H1 (cell line): ENCODE data around the gene RAB31. TPM values are rescaled to one million over a fixed set of nuclear protein-coding genes. Genes with fewer than 3 reads are reported as not detected.

Experiments
- CTCF ChIA-PET: fragments of 300-600 bp; sonication (Branson Sonifier 250); formaldehyde crosslinking; loops from one replicate; lab custom pipeline; 2021; ENCODE audit not compliant: partially characterized antibody; lab: Charles Lee
- POLR2A ChIA-PET: fragments of 300-600 bp; sonication (Branson Sonifier 250); formaldehyde crosslinking; loops from one replicate; lab custom pipeline; 2021; ENCODE audit warnings: inconsistent platforms; ENCODE audit not compliant: partially characterized antibody; lab: Charles Lee
- DNase-seq, 2 experiments: peaks; one replicate each; pipeline versions ENCODE4 v3.0.0 to v3.0.0-alpha.2; 2010 to 2022; ENCODE audit warnings: low spot score in 2 of 2, low read depth in 1 of 2, mixed read lengths in 1 of 2
- FAIRE-seq: peaks from 2 replicates; lab custom pipeline; 2011; peaks lifted over from hg19 to GRCh38; lab: Jason Lieb, UNC
- H2AFZ ChIP-seq: 2 replicates; pipeline ENCODE4 v1.8.1; 2012; ENCODE audit warnings: low read length, inconsistent platforms
- H2AK5ac ChIP-seq: 2 replicates; pipeline ENCODE4 v1.6.1; 2013; ENCODE audit warnings: low read depth, low read length
- H2BK120ac ChIP-seq: replicated peaks from 2 replicates; pipeline ENCODE3; 2013; ENCODE audit warnings: low read depth, low read length, inconsistent platforms
- H2BK12ac ChIP-seq: 2 replicates; pipeline ENCODE4 v1.6.1; 2013; ENCODE audit warnings: low read depth, low read length
- H2BK15ac ChIP-seq: 2 replicates; pipeline ENCODE4 v1.6.1; 2013; ENCODE audit warnings: low read length
- H2BK20ac ChIP-seq: 2 replicates; pipeline ENCODE4 v1.6.1; 2013; ENCODE audit warnings: low read length
- H2BK5ac ChIP-seq: 2 replicates; pipeline ENCODE4 v1.6.1; 2013; ENCODE audit warnings: low read depth, low read length
- H3K14ac ChIP-seq: 2 replicates; pipeline ENCODE4 v1.6.1; 2013; ENCODE audit warnings: inconsistent platforms; ENCODE audit not compliant: insufficient read length
- H3K18ac ChIP-seq: 2 replicates; pipeline ENCODE4 v1.6.1; 2013; ENCODE audit warnings: low read length; ENCODE audit errors: extremely low read depth
- H3K23ac ChIP-seq: 2 replicates; pipeline ENCODE4 v1.6.1; 2013; ENCODE audit warnings: inconsistent platforms; ENCODE audit not compliant: insufficient read length
- H3K23me2 ChIP-seq: 2 replicates; pipeline ENCODE4 v1.6.1; 2013; ENCODE audit warnings: low read depth, low read length
- H3K27ac ChIP-seq: 2 replicates; pipeline ENCODE4 v1.6.1; 2011; ENCODE audit warnings: low read depth, low read length, inconsistent platforms
- H3K27me3 ChIP-seq, 4 experiments: replicated peaks in 1 of 4; 1 replicate in 1 of 4; 2 replicates in 3 of 4; pipeline versions ENCODE4 v1.6.1 to v1.8.1; 2011 to 2013; ENCODE audit warnings: low read length in 3 of 4, mild to moderate bottlenecking in 3 of 4, inconsistent platforms in 2 of 4, mixed read lengths in 2 of 4, moderate library complexity in 1 of 4; ENCODE audit not compliant: control insufficient read depth in 3 of 4, insufficient read depth in 3 of 4; ENCODE audit errors: extremely low read depth in 1 of 4
- H3K36me3 ChIP-seq, 4 experiments: 2 replicates each; pipeline versions ENCODE4 v1.6.1 to v1.8.1; 2011 to 2013; ENCODE audit warnings: mild to moderate bottlenecking in 4 of 4, low read length in 3 of 4, moderate library complexity in 2 of 4, control low read depth in 1 of 4, inconsistent platforms in 1 of 4; ENCODE audit not compliant: insufficient read depth in 4 of 4, control insufficient read depth in 2 of 4
- H3K4ac ChIP-seq: replicated peaks from 2 replicates; pipeline ENCODE3; 2013; ENCODE audit warnings: low read length, low read depth, mixed read lengths, inconsistent platforms; ENCODE audit not compliant: insufficient read length
- H3K4me1 ChIP-seq, 4 experiments: replicated peaks in 1 of 4; 1 replicate in 1 of 4; 2 replicates in 3 of 4; pipeline versions ENCODE4 v1.6.1 to v1.8.1; 2011 to 2013; ENCODE audit warnings: low read length in 3 of 4, inconsistent platforms in 2 of 4, mixed read lengths in 1 of 4; ENCODE audit not compliant: insufficient read depth in 4 of 4, control insufficient read depth in 3 of 4
- H3K4me2 ChIP-seq, 2 experiments: 2 replicates each; pipeline versions ENCODE4 v1.6.1 to v1.8.1; 2011 to 2013; ENCODE audit warnings: low read depth in 2 of 2, low read length in 2 of 2, control low read depth in 1 of 2, inconsistent platforms in 1 of 2, mild to moderate bottlenecking in 1 of 2; ENCODE audit not compliant: insufficient read depth in 1 of 2
- H3K4me3 ChIP-seq, 4 experiments: fragments of 200-600, 300-600 bp in 1 of 4; sonication (generic), shearing (Covaris generic), sonication (Bioruptor Twin) in 1 of 4; 2 replicates each; pipeline versions ENCODE4 v1.5.1 to v1.8.1; 2011 to 2016; ENCODE audit warnings: low read length in 4 of 4, low read depth in 3 of 4, control low read depth in 2 of 4, inconsistent platforms in 2 of 4, mild to moderate bottlenecking in 2 of 4, mixed read lengths in 1 of 4, moderate library complexity in 1 of 4; ENCODE audit not compliant: insufficient read depth in 2 of 4; ENCODE audit errors: extremely low read depth in 1 of 4
- H3K56ac ChIP-seq: replicated peaks from 2 replicates; pipeline ENCODE3; 2013; ENCODE audit warnings: low read depth, mild to moderate bottlenecking, mixed read lengths, low read length, inconsistent platforms; ENCODE audit not compliant: insufficient read length
- H3K79me1 ChIP-seq: 2 replicates; pipeline ENCODE4 v1.6.1; 2013; ENCODE audit warnings: low read depth, low read length, control low read depth
- H3K79me2 ChIP-seq, 2 experiments: 2 replicates each; pipeline versions ENCODE4 v1.6.1 to v1.8.1; 2012 to 2013; ENCODE audit warnings: low read length in 2 of 2, mild to moderate bottlenecking in 2 of 2, inconsistent platforms in 1 of 2; ENCODE audit not compliant: insufficient read depth in 2 of 2, control insufficient read depth in 1 of 2
- H3K9ac ChIP-seq, 4 experiments: replicated peaks in 1 of 4; 1 replicate in 1 of 4; 2 replicates in 3 of 4; pipeline versions ENCODE4 v1.6.1 to v1.8.1; 2011 to 2013; ENCODE audit warnings: low read depth in 3 of 4, low read length in 3 of 4, control low read depth in 2 of 4, mild to moderate bottlenecking in 2 of 4, moderate library complexity in 2 of 4, inconsistent platforms in 1 of 4; ENCODE audit errors: extremely low read depth in 1 of 4
- H3K9me3 ChIP-seq, 2 experiments: 2 replicates each; pipeline versions ENCODE4 v1.6.1 to v1.8.1; 2012 to 2013; ENCODE audit warnings: mild to moderate bottlenecking in 2 of 2, moderate library complexity in 2 of 2, control low read depth in 1 of 2, inconsistent platforms in 1 of 2, low read depth in 1 of 2, low read length in 1 of 2, mixed read lengths in 1 of 2; ENCODE audit not compliant: insufficient read depth in 2 of 2
- H4K20me1 ChIP-seq, 2 experiments: replicated peaks in 1 of 2; 2 replicates each; pipeline versions ENCODE3 to v1.8.1; 2011 to 2013; ENCODE audit warnings: inconsistent platforms in 2 of 2, low read length in 2 of 2, mild to moderate bottlenecking in 1 of 2; ENCODE audit not compliant: insufficient read depth in 2 of 2, control insufficient read depth in 1 of 2
- H4K5ac ChIP-seq: 2 replicates; pipeline ENCODE4 v1.6.1; 2013; ENCODE audit warnings: low read length, low read depth, mixed read lengths, inconsistent platforms; ENCODE audit not compliant: insufficient read length
- H4K8ac ChIP-seq: 2 replicates; pipeline ENCODE4 v1.8.0; 2013; ENCODE audit warnings: mild to moderate bottlenecking, moderate library complexity, low read length, inconsistent platforms; ENCODE audit not compliant: insufficient read depth; ENCODE audit errors: extremely low read depth
- H4K91ac ChIP-seq: replicated peaks from 2 replicates; pipeline ENCODE3; 2013; ENCODE audit warnings: low read length, mixed read lengths, inconsistent platforms; ENCODE audit not compliant: insufficient read length
- ATF2 ChIP-seq: IDR thresholded peaks from 2 replicates; pipeline ENCODE4 v1.6.1; 2012; ENCODE audit warnings: low read length, inconsistent platforms
- BCL11A ChIP-seq, 2 experiments: IDR thresholded peaks; one replicate each; pipeline ENCODE4 v1.6.1; 2011; ENCODE audit warnings: low read depth in 2 of 2, low read length in 2 of 2, mild to moderate bottlenecking in 2 of 2
- MAFK ChIP-seq: IDR thresholded peaks from 2 replicates; pipeline ENCODE4 v1.6.1; 2012; ENCODE audit warnings: low read depth, mild to moderate bottlenecking, improper control_type of control experiment, low read length
- NRF1 ChIP-seq: IDR thresholded peaks from 2 replicates; pipeline ENCODE4 v1.6.1; 2011; ENCODE audit warnings: mild to moderate bottlenecking, low read depth, low read length, improper control_type of control experiment
- POLR2AphosphoS5 ChIP-seq: IDR thresholded peaks from 2 replicates; pipeline ENCODE4 v1.6.1; 2011; ENCODE audit warnings: low read depth, low read length
- RAD21 ChIP-seq, 2 experiments: IDR thresholded peaks in 1 of 2; conservative IDR thresholded peaks in 1 of 2; 2 replicates each; pipeline ENCODE4 v1.6.1; 2011; ENCODE audit warnings: low read depth in 2 of 2, low read length in 2 of 2, improper control_type of control experiment in 1 of 2, inconsistent platforms in 1 of 2, mild to moderate bottlenecking in 1 of 2, moderate library complexity in 1 of 2
- SP4 ChIP-seq: IDR thresholded peaks from 2 replicates; pipeline ENCODE4 v1.6.1; 2012; ENCODE audit warnings: low read length, inconsistent platforms
- TAF1 ChIP-seq: IDR thresholded peaks from 2 replicates; pipeline ENCODE4 v1.6.1; 2011; ENCODE audit warnings: mild to moderate bottlenecking, low read depth, low read length
- TBP ChIP-seq: IDR thresholded peaks from 2 replicates; pipeline ENCODE4 v1.6.1; 2011; ENCODE audit warnings: low read depth, low read length, improper control_type of control experiment
- TCF12 ChIP-seq: IDR thresholded peaks from 2 replicates; pipeline ENCODE4 v1.6.1; 2011; ENCODE audit warnings: low read depth, mild to moderate bottlenecking, low read length
- TEAD4 ChIP-seq: IDR thresholded peaks from 2 replicates; pipeline ENCODE4 v1.6.1; 2012; ENCODE audit warnings: low read depth, low read length, inconsistent platforms, mixed read lengths
- WGBS, 2 experiments: shearing (Covaris generic) in 1 of 2; methylation state at CpG; one replicate each; pipeline versions ENCODE4 v1.1.6 to v1.1.7; 2013 to 2015; ENCODE audit warnings: low lambda C conversion rate in 2 of 2, mixed read lengths in 2 of 2, inconsistent platforms in 1 of 2, low coverage in 1 of 2, missing lambda C conversion rate in 1 of 2; ENCODE audit not compliant: insufficient replicate concordance in 2 of 2, insufficient coverage in 1 of 2, insufficient read length in 1 of 2; ENCODE audit errors: extremely low coverage in 1 of 2, missing lambda C conversion rate in 1 of 2; 5-methylcytosine and 5-hydroxymethylcytosine counted together
- polyA plus RNA-seq, 7 experiments: library from polyadenylated mRNA; depleted of rRNA in 3 of 7; stranded (reverse) in 5 of 7; unstranded in 2 of 7; fragments of >200 nt in 5 of 7; fragments of 200-250 nt in 2 of 7; gene quantifications; 1 replicate in 5 of 7; 2 replicates in 1 of 7; 4 replicates in 1 of 7; pipeline versions ENCODE4 v1.2.1 to v1.2.3, GENCODE V29; 2011 to 2013; ENCODE audit warnings: missing spikeins in 2 of 7, mixed read lengths in 2 of 7
- total RNA-seq: library from RNA; stranded (reverse); fragmentation: NEBNext Ultra II Directional; extraction: Animal tissue kit (Norgen Biotek cat#: 25700); gene quantifications from 2 replicates; pipeline ENCODE4 v1.2.1, GENCODE V29; 2021

The RAB31 gene
- total and polyA plus RNA-seq, 2 of the 8 experiments (the other 6 are each of a cell fraction or from before 2014, with no cell fraction given) = 15.2 to 40.9 TPM

GRCh38 chr18:9715978-9716774, 8.1 kb downstream of the RAB31 start:
- H3K9me3 ChIP-seq = no peaks in the 10 kb centered on the region
- whole genome bisulfite sequencing, 2 experiments = 86% methylated on average over 10 of the region's 10 CpGs; no CpG with 5 or more reads in 1 of the 2 experiments
- CTCF ChIA-PET = interaction anchor here (0.7 to 2.3 kb wide), 3 partner anchors 11 to 159 kb away, joined by 3 to 6 read pairs (median 4); no protein-coding TSS in a partner anchor
- no peaks in the 10 kb centered on the region for H3K23me2 ChIP-seq
- DNase-seq = no peak
- peaks cover 3 to 10% of the 10 kb centered on the region in 2 experiments; a peak in 2 of 4 replicates for H3K79me2 ChIP-seq
- H3K79me1 ChIP-seq = peaks cover 2% of the 10 kb centered on the region; the same call in 1 of the 2 replicates
- H2BK15ac ChIP-seq = no peak overlapping the region
- H3K27ac ChIP-seq = no peak overlapping the region
- H3K18ac ChIP-seq = no peak overlapping the region
- no peak overlapping the region for H2AFZ ChIP-seq
- no peak overlapping the region for H3K4ac ChIP-seq
- H2BK20ac ChIP-seq = no peak overlapping the region
- TF ChIP-seq BCL11A (IDR thresholded peaks at IDR 0.05; ENCODE audit: low read depth in 2 of 2, low read length in 2 of 2) = no peak
- no peak for TF ChIP-seq RAD21 (IDR thresholded peaks at IDR 0.05 in 1 of 2, conservative IDR thresholded peaks at IDR 0.05 in 1 of 2; ENCODE audit: low read depth in 2 of 2, low read length in 2 of 2)
- no peak for TF ChIP-seq TEAD4
- TF ChIP-seq SP4 = no peak
- TF ChIP-seq POLR2AphosphoS5 = no peak
- TF ChIP-seq NRF1 = no peak
- no peak for TF ChIP-seq TAF1
- no peak for TF ChIP-seq TCF12
- no peak for TF ChIP-seq ATF2
- no peak for TF ChIP-seq TBP
- TF ChIP-seq MAFK = no peak
- POLR2A ChIA-PET = no interaction called here
- H3K27me3 ChIP-seq = no peaks in the 10 kb centered on the region
- H4K20me1 ChIP-seq = peaks cover 1 to 5% of the 10 kb centered on the region in 2 experiments
- no peak overlapping the region for H4K91ac ChIP-seq
- H4K8ac ChIP-seq = no peak overlapping the region
- FAIRE-seq = no peak
- H4K5ac ChIP-seq = no peak overlapping the region
- peaks cover 2 to 5% (median 4%) of the 10 kb centered on the region in 4 experiments; a peak in 4 of 7 replicates for H3K4me1 ChIP-seq
- H3K4me3 ChIP-seq = no peak overlapping the region
- no peak overlapping the region for H2BK120ac ChIP-seq
- H3K4me2 ChIP-seq = no peak overlapping the region
- no peak overlapping the region for H2AK5ac ChIP-seq
- no peak overlapping the region for H2BK5ac ChIP-seq
- no peak overlapping the region for H3K14ac ChIP-seq
- H2BK12ac ChIP-seq = no peak overlapping the region
- H3K9ac ChIP-seq = no peak overlapping the region
- H3K56ac ChIP-seq = no peak overlapping the region
- no peaks in the 10 kb centered on the region for H3K36me3 ChIP-seq
- no peak overlapping the region for H3K23ac ChIP-seq
